HCT116 (cell line): Measurements from ENCODE around the gene OR56A1. TPM values are rescaled to one million over a fixed set of nuclear protein-coding genes. Genes with fewer than 3 reads are reported as not detected.

Experiments
- ATAC-seq: fragments of 200-7000 bp; cut with Tn5 transposase; 2 replicates; pipeline ENCODE4 v1.9.1; 2020; ENCODE audit warnings: mild to moderate bottlenecking, moderate library complexity
- BruUV-seq: library from RNA; stranded (reverse); fragments of 400-500 nt; replicated peaks from 2 replicates; lab custom pipeline; 2021; lab: Mats Ljungman, UMichigan
- CTCF ChIA-PET: fragments of 300-600 bp; sonication (Branson Sonifier 250); formaldehyde crosslinking; loops from one replicate; lab custom pipeline; 2021; ENCODE audit warnings: antibody characterized with exemption; lab: Charles Lee
- POLR2A ChIA-PET: fragments of 300-600, 350-600 bp; sonication (Branson Sonifier 250); formaldehyde crosslinking; loops from one replicate; lab custom pipeline; 2021; ENCODE audit warnings: antibody characterized with exemption; lab: Charles Lee
- RAD21 ChIA-PET, 2 experiments: fragments of 300-600 bp; sonication (Branson Sonifier 250); formaldehyde crosslinking; loops; one replicate each; lab custom pipeline; 2023; ENCODE audit warnings: low total read pairs in 2 of 2; ENCODE audit not compliant: uncharacterized antibody in 2 of 2, unreplicated experiment in 2 of 2, low non-redundant PET in 1 of 2; lab: Charles Lee
- DNase-seq: peaks from one replicate; pipeline ENCODE4 v3.0.0-alpha.2; 2010; ENCODE audit warnings: low read depth, low spot score
- H2AFZ ChIP-seq: fragments of 200-600 bp; shearing (Covaris generic), sonication (generic); 2 replicates; pipeline ENCODE4 v1.6.1; 2017; ENCODE audit warnings: low read depth, mixed run types, mixed read lengths, antibody characterized with exemption, low read length; ENCODE audit not compliant: poor library complexity, severe bottlenecking
- H3K27ac ChIP-seq: 2 replicates; pipeline ENCODE4 v1.5.1; 2012; ENCODE audit warnings: low read depth, low read length
- H3K27me3 ChIP-seq: fragments of 200-600 bp; sonication (generic); 2 replicates; pipeline ENCODE4 v1.6.1; 2016; ENCODE audit warnings: mixed run types, low read length, mixed read lengths; ENCODE audit not compliant: insufficient read depth
- H3K36me3 ChIP-seq, 2 experiments: fragments of 200-500 bp in 1 of 2; fragments of 200-600 bp in 1 of 2; sonication (Bioruptor generic) in 1 of 2; sonication (generic) in 1 of 2; 2 replicates each; pipeline versions ENCODE4 v1.5.1 to v1.6.1; 2014 to 2016; ENCODE audit warnings: low read length in 2 of 2, inconsistent platforms in 1 of 2, mixed read lengths in 1 of 2, mixed run types in 1 of 2; ENCODE audit not compliant: insufficient read depth in 2 of 2, control insufficient read depth in 1 of 2
- H3K4me1 ChIP-seq, 2 experiments: fragments of 200-600 bp in 1 of 2; sonication (generic) in 1 of 2; 2 replicates each; pipeline versions ENCODE4 v1.5.1 to v1.6.1; 2012 to 2017; ENCODE audit warnings: low read length in 2 of 2, inconsistent platforms in 1 of 2, mild to moderate bottlenecking in 1 of 2, mixed read lengths in 1 of 2, mixed run types in 1 of 2, moderate library complexity in 1 of 2; ENCODE audit not compliant: insufficient read depth in 2 of 2, control insufficient read depth in 1 of 2
- H3K4me2 ChIP-seq: fragments of 200-600 bp; sonication (generic); 2 replicates; pipeline ENCODE4 v1.6.1; 2017; ENCODE audit warnings: mixed run types, low read length, mixed read lengths
- H3K4me3 ChIP-seq, 2 experiments: fragments of 200-600 bp in 1 of 2; sonication (generic) in 1 of 2; replicated peaks in 1 of 2; 2 replicates each; pipeline ENCODE4 v1.5.1; 2011 to 2016; ENCODE audit warnings: low read length in 2 of 2, control low read depth in 1 of 2, low read depth in 1 of 2, mild to moderate bottlenecking in 1 of 2, mixed read lengths in 1 of 2, mixed run types in 1 of 2
- H3K79me2 ChIP-seq: fragments of 200-600 bp; sonication (generic); 2 replicates; pipeline ENCODE4 v1.6.1; 2017; ENCODE audit warnings: mild to moderate bottlenecking, mixed run types, low read length, moderate library complexity, mixed read lengths; ENCODE audit not compliant: insufficient read depth
- H3K9ac ChIP-seq: fragments of 200-600 bp; sonication (generic); 2 replicates; pipeline ENCODE4 v1.6.1; 2016; ENCODE audit warnings: low read length, mixed read lengths
- H3K9me2 ChIP-seq: fragments of 200-600 bp; sonication (generic), shearing (Covaris generic); 2 replicates; pipeline ENCODE4 v1.6.1; 2017; ENCODE audit warnings: mixed run types, mild to moderate bottlenecking, moderate library complexity; ENCODE audit not compliant: insufficient read depth
- H3K9me3 ChIP-seq, 2 experiments: fragments of 200-500 bp in 1 of 2; fragments of 200-600 bp in 1 of 2; sonication (Bioruptor generic) in 1 of 2; sonication (generic) in 1 of 2; 2 replicates each; pipeline ENCODE4 v1.6.1; 2014 to 2017; ENCODE audit warnings: low read length in 2 of 2, mixed read lengths in 2 of 2, inconsistent platforms in 1 of 2, low read depth in 1 of 2, mild to moderate bottlenecking in 1 of 2, mixed run types in 1 of 2, moderate library complexity in 1 of 2; ENCODE audit not compliant: control insufficient read depth in 1 of 2, insufficient read depth in 1 of 2
- H4K20me1 ChIP-seq: fragments of 200-600 bp; sonication (generic), shearing (Covaris generic); 2 replicates; pipeline ENCODE4 v1.6.1; 2017; ENCODE audit warnings: mixed run types, mild to moderate bottlenecking, moderate library complexity; ENCODE audit not compliant: insufficient read depth
- CBX3 ChIP-seq: IDR thresholded peaks from 2 replicates; pipeline ENCODE4 v1.6.1; 2012; ENCODE audit warnings: low read depth
- CEBPB ChIP-seq: IDR thresholded peaks from 2 replicates; pipeline ENCODE4 v1.6.1; 2012; ENCODE audit warnings: low read depth
- EZH2 ChIP-seq: fragments of 200-600 bp; sonication (generic); IDR thresholded peaks from 2 replicates; pipeline ENCODE4 v1.6.1; 2017; ENCODE audit warnings: antibody characterized with exemption, mixed run types
- EZH2phosphoT487 ChIP-seq: fragments of 200-600 bp; IDR thresholded peaks from 2 replicates; pipeline ENCODE4 v1.6.1; 2018; ENCODE audit warnings: antibody characterized with exemption, borderline replicate concordance
- FOSL1 ChIP-seq: IDR thresholded peaks from 2 replicates; pipeline ENCODE4 v1.6.1; 2012; ENCODE audit warnings: low read depth
- POLR2A ChIP-seq: IDR thresholded peaks from 2 replicates; pipeline ENCODE4 v1.7.0; 2011; ENCODE audit warnings: borderline replicate concordance; ENCODE audit not compliant: insufficient read depth, insufficient read length; ENCODE audit errors: extremely low read depth
- SP1 ChIP-seq: IDR thresholded peaks from 2 replicates; pipeline ENCODE4 v1.6.1; 2012; ENCODE audit warnings: low read depth
- SRF ChIP-seq: IDR thresholded peaks from 2 replicates; pipeline ENCODE4 v1.6.1; 2012; ENCODE audit warnings: low read depth
- ZFX ChIP-seq: fragments of 450-650 bp; IDR thresholded peaks from 2 replicates; pipeline ENCODE4 v1.6.1; 2017
- ZNF274 ChIP-seq: fragments of 200-500 bp; sonication (Bioruptor generic); IDR thresholded peaks from 2 replicates; pipeline ENCODE4 v1.6.1; 2014; ENCODE audit warnings: mild to moderate bottlenecking, low read depth, low read length, inconsistent platforms
- intact Hi-C: fragments of 100-400 bp; cut with micrococcal nuclease; formaldehyde crosslinking; loops from 2 replicates; pipeline ENCODE4 v1.10.0; 2022
- total RNA-seq: library from RNA; stranded (reverse); gene quantifications from one replicate; pipeline ENCODE4 v1.2.1, GENCODE V29; 2021; ENCODE audit not compliant: unreplicated experiment
- TF ChIP-seq, protein P1 (sequence below): IDR thresholded peaks from 2 replicates; pipeline ENCODE4 v1.6.1; 2012; ENCODE audit warnings: low read depth

Gene OR56A1
- total RNA-seq, 1 experiment from 2014 or later = not detected

DNA sequence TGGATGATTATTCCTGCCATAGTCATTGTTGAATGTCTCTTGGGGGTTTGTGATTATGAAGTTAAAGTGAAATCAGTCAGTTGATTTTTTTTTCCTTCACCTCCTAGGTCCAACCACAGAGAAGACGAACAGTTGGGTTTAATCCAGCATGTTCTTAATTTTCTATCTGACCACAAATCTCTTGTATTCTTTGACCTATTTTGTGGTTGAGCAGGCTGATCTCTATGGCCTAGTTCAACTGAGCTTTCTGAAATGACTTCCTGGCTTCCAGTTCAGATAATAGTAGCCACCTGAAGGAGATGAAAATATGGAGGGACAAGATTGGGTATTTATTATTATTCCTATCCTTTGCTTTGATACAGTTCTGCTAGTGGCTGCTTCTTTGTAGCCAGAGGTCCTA lies 57.0 kb downstream of the OR56A1 start:
- no peak overlapping the region for H3K4me2 ChIP-seq
- no peaks in the 10 kb centered on the region for H3K36me3 ChIP-seq
- peaks cover 29% of the 10 kb centered on the region for H3K27me3 ChIP-seq
- CTCF ChIA-PET = no interaction called here
- DNase-seq (no peak), ATAC-seq (no peak)
- POLR2A ChIA-PET = no interaction called here
- intact Hi-C loops = no loop called here
- no peaks in the 10 kb centered on the region for H3K9me3 ChIP-seq
- no peaks in the 10 kb centered on the region for H4K20me1 ChIP-seq
- H3K9me2 ChIP-seq = no peaks in the 10 kb centered on the region
- no TSS peak for BruUV-seq
- no peak overlapping the region for H3K9ac ChIP-seq
- H3K79me2 ChIP-seq = no peaks in the 10 kb centered on the region
- H2AFZ ChIP-seq = no peak overlapping the region
- RAD21 ChIA-PET = no interaction called here
- no peaks in the 10 kb centered on the region for H3K4me1 ChIP-seq
- H3K27ac ChIP-seq = no peak overlapping the region
- no peak overlapping the region for H3K4me3 ChIP-seq
- TF ChIP-seq CEBPB = no peak
- no peak for TF ChIP-seq CBX3
- no peak for TF ChIP-seq ZFX
- no peak for TF ChIP-seq SRF
- no peak for TF ChIP-seq EZH2phosphoT487
- TF ChIP-seq ZNF274 = no peak
- no peak for TF ChIP-seq SP1
- TF ChIP-seq, protein P1, sequence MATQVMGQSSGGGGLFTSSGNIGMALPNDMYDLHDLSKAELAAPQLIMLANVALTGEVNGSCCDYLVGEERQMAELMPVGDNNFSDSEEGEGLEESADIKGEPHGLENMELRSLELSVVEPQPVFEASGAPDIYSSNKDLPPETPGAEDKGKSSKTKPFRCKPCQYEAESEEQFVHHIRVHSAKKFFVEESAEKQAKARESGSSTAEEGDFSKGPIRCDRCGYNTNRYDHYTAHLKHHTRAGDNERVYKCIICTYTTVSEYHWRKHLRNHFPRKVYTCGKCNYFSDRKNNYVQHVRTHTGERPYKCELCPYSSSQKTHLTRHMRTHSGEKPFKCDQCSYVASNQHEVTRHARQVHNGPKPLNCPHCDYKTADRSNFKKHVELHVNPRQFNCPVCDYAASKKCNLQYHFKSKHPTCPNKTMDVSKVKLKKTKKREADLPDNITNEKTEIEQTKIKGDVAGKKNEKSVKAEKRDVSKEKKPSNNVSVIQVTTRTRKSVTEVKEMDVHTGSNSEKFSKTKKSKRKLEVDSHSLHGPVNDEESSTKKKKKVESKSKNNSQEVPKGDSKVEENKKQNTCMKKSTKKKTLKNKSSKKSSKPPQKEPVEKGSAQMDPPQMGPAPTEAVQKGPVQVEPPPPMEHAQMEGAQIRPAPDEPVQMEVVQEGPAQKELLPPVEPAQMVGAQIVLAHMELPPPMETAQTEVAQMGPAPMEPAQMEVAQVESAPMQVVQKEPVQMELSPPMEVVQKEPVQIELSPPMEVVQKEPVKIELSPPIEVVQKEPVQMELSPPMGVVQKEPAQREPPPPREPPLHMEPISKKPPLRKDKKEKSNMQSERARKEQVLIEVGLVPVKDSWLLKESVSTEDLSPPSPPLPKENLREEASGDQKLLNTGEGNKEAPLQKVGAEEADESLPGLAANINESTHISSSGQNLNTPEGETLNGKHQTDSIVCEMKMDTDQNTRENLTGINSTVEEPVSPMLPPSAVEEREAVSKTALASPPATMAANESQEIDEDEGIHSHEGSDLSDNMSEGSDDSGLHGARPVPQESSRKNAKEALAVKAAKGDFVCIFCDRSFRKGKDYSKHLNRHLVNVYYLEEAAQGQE = no peak
- no peak for TF ChIP-seq FOSL1
- no peak for TF ChIP-seq POLR2A
- no peak for TF ChIP-seq EZH2

Other genes starting within 250 kb of the OR56A1 start
- gene OR52N5, start 247.4 kb downstream of the OR56A1 start, total RNA-seq = not detected
- gene OR52N1, start 239.5 kb downstream of the OR56A1 start, total RNA-seq = not detected
- gene OR52N2, start 221.8 kb downstream of the OR56A1 start, total RNA-seq = not detected
- gene OR52E6, start 188.9 kb downstream of the OR56A1 start, total RNA-seq = not detected
- not detected for gene OR52E8, start 173.1 kb downstream of the OR56A1 start, total RNA-seq
- not detected for gene OR52E4, start 150.1 kb downstream of the OR56A1 start, total RNA-seq
- gene OR52E5, start 137.6 kb downstream of the OR56A1 start, total RNA-seq = not detected
- not detected for gene OR56A3, start 88.5 kb downstream of the OR56A1 start, total RNA-seq
- not detected for gene OR56A5, start 62.3 kb downstream of the OR56A1 start, total RNA-seq
- gene OR52L1, start 43.8 kb downstream of the OR56A1 start, total RNA-seq = not detected
- gene OR56A4, start 23.8 kb downstream of the OR56A1 start, total RNA-seq = not detected
- not detected for gene OR56B4, start 76.9 kb upstream of the OR56A1 start, total RNA-seq
- gene OR52B2, start 139.6 kb upstream of the OR56A1 start, total RNA-seq = not detected
- not detected for gene OR52W1, start 168.5 kb upstream of the OR56A1 start, total RNA-seq
- gene C11orf42, start 174.8 kb upstream of the OR56A1 start, total RNA-seq = not detected
- gene FHIP1B, start 203.9 kb upstream of the OR56A1 start, total RNA-seq = 32.1 TPM
- 0.27 TPM for gene CNGA4, start 208.3 kb upstream of the OR56A1 start, total RNA-seq
- not detected for gene CCKBR, start 229.1 kb upstream of the OR56A1 start, total RNA-seq